Activated CD4-positive, alpha-beta T cell treated with anti-CD3 and anti-CD28 coated beads for 48 hours (primary cell): ENCODE data around the gene CDK5.

Experiments
- DNase-seq: peaks from one replicate; pipeline ENCODE4 v3.0.0-alpha.2; 2020

CDK5 gene

DNA sequence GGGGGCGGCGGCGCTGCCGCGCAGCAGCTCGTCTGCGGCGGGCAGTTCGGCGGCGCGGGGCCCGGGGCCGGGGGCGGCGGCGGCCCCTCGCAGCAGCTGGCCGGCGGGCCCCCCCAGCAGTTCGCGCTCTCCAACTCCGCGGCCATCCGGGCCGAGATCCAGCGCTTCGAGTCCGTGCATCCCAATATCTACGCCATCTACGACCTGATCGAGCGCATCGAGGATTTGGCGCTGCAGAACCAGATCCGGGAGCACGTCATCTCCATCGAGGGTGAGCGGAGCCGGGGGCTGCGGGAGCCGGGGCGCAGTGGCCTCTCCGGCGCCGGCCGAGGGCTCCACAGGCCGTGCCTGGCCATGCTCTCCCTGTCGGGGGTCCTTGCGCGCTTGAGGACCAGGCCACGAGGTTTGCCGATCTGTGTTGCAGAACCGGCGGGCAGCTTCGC is 29.1 kb upstream of the CDK5 start:
- peak; percentile 54 for DNase-seq

DNA sequence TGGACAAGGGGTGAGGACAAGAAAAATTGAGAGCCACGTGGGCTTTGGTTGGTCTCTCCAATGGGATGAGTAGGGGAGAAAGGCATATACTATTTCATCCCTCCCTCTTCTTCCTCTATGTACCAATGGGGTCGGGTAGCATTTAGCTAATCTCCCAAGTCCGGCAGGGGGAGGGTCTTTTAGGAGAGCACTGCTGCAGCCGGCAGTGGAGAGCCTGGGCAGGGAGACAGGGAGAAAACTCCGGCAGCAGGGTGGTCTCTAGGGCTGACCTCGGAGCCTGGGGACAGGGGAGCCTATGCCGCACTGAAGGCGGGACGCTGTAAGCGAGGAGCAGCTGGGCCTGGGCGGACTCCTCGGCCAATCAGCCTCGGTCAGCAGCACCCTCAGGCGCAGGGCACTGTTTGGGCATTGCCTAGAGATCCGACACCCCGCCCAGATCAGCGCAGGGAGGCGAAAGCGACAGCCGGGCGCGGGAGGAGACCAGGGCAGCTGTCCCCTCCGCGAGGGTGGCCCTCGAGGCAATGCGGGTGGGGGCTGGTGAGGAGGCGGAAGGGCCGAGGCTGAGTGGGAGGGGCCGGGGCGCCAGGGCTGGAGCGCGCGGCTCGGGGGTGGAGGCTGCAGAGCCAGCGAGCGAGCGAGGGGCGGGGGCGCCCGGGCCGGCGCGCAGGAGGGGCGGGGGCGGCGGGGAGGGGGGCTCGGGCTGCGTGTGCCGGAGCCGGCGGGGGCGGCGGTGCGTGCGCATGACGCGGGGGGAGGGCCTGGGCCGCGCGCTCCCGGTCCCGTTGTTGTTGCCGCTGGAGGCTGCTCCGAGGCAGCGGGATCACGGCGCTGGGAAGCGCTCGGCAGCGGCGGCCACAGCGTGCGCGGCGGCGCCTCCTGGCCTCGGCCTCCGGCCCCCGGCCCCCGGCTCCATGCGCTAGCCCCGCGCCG is 28.3 kb upstream of the CDK5 start, which contains the start of gene AGAP3:
Gene AGAP3 (plus strand): TSS at position 785 of the 930 bp plus-strand sequence. CDS start 267 bp downstream, outside the sequence.
- peak; percentile 62 for DNase-seq

DNA sequence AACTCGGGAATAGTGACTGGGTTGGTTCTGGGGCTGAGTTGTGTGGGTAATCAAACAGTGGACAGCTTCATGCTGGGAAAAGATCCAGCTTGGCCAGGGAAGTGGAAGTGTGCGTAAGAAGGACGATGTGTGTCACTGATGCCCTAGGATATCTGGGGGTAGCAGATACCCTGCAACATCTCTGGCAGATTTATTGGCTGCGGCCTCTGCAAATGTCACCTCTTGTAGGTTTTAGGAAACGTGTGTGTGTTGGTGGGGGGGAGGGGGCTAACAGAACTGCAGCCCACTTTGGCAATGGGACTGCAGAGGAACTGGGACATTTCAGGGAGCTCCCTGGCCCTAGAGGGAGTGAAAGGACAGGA is 27.6 kb upstream of the CDK5 start:
- DNase-seq = no peak

DNA sequence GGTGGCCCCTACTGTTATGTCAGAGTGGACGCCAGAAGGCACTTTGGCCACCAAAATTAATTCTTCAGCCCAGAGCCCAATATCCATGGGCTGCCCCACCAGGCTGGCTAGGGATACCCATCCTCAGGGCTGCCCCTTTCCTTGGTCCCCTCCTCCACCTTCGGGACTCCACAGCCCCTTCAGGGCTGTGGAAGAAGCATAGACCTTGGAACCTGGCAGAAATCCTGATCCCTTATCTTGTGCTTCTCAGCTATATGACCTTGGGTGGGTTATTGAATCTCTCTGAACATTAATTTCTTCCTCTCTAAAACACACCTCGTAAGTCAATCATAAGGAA is 26.1 kb upstream of the CDK5 start:
- no peak for DNase-seq

DNA sequence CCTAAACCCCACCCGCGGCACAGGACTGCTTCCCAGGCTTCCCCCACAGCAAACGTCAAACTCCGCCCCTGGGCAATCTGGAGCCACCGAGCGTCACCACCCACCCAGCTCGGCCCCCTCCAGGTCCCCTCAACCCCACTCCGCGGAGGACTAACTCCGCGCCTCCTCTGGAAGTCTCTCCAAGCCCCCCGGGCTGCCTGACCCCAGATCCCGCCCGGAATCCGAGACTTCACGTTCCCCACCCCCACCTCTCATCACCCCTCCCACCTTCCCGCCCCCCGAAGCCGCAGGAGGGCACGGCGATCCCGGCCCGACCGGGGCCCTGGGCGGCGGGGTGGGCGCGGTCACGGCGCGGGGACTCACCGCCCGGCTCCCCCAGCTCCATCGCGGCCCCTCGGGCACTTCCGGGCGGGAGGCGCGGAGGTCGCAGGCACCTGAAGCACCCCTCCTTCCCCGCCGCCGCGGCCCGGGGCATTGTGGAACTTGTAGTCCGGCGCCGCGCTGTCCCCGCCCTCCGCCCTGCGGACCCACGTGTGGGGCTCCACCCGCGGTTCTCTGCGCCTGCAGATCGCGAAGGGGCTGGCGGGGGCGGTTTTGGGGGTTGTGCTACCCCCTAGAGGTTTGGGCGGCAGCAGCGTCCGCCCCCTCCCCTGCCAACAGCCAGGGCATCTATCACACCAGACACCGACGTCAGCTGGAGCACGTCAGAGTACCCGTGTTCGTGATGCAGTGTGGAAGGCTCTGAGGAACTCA is 25.6 kb upstream of the CDK5 start, which contains the start of gene TMUB1:
Gene TMUB1 (minus strand): TSS at position 423 of the 753 bp plus-strand sequence. CDS start 930 bp downstream, outside the sequence.
- peak; percentile 88 for DNase-seq

DNA sequence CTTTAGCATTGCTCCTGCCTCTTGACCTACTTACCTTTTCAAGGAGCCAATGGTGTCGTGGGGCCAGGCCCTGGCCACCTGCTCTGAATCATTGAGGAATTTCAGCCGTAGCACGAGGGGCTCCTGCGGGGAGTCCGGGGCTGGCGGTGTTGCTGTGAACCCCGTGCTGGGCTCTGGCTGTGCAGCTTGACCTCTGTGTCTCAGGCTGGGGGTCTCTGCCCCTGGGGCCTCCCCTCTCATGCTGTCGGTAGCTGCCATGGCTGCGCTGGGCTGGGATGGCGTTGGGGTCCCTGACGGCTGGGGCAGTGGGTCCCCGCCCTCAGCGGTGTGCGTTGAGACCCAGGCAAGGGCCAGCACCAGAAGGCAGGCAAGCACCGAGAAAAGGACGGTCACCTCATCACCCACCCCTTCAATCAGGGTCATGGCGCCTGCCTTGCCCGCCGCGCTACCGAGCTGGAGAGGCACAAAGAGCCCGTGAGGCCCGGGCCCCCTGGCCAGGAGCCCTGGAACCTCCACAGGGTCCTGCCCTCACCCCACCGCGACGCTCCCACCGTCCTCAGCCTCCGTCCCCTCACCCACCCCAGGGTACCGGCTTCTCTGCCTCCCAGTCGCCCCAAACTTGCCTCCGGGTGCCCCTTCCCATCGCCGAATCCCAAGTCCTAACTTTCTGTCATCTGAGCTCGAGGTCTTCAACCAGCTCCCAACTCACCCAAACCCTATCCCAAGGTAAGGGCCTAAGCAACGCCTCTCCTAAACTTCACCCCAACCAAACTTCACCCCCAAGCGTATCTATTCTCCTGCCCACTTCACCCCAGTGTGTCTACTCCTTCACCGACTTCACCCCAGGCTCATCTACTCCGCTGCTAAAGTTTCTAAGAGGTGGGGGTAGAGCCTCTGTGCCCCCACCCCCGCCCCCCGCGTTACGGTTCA is 24.7 kb upstream of the CDK5 start:
- DNase-seq = no peak

DNA sequence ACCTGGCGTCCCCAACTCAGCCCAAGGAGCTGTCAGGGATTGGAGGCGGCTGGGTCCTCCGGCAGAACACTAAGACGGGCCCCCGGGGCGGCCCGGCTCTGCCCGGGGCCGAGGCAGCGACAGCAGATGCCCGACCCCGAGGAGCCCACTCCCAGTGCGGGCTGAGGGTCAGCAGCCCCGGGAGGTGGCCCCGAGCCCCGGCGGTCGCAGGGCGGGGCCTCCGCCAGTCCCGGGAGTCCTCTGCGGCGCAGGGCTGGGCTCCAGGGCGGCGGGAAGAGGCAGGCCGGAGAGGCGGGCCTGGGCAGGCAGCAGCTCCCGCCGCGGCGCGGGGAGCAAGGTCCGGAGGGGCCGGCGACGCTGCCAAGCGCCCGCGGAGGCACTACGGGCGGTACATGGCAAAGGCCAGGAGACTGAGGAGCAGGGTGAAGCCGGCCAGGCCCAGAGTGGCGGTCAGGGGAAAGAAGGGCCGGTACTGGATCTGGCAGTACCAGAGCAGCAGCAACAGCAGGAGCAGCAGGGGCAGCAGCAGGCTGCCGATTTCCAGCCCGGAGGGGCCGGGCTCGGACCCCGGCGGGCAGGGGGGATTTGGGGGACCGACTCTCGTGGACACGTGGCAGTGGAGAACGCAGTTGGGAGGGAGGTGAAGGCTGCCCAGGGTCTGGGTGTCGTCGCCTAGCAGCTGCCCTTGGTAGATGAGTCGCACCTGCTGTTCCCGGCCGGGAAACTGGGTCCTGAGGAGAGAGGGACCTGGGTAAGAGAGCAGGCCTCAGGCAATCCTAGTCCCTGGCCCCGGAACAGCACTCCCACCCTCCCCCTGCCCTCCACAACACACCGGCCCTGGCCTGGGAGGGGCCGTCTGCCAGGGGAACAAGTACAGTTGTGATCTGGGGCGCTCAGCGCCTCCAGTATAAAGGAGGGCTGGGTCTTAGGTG is 23.7 kb upstream of the CDK5 start:
- no peak for DNase-seq

DNA sequence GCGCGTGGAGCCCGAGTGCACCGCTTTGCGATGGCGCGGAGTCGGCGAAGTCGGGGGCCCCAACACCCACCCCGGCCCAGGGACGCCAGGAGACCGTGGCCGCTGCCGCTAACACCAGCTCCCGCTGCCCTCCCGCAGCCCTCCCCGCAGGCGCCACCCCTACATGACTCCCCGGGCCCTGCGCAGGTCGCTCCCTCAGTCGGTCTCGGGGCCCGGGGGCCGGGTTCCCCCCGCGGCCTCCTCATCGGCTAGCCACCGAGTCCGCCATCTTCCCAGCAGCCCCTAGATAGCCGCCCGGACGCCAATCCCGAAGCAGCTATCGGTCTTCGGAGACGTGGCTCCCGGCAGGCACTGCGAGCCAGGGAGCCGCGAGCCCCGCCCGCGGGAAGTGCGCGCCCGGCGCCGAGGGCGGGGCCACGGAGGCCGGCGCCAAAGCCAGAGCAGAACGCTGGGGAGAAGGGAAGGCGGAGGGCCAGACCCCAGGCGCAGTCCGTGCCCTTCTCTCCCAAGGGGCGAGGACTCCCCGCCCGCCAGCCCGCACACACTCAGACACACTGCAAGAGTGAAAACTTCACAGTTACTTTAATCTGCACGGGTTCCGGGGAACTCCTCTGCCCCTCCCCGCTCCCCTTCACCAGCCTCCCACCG is 22.9 kb upstream of the CDK5 start, which contains the start of gene FASTK:
Gene FASTK (minus strand): TSS at position 288 of the 648 bp plus-strand sequence. CDS start 43 bp downstream, at position 245.
- DNase-seq = peak; percentile 92

DNA sequence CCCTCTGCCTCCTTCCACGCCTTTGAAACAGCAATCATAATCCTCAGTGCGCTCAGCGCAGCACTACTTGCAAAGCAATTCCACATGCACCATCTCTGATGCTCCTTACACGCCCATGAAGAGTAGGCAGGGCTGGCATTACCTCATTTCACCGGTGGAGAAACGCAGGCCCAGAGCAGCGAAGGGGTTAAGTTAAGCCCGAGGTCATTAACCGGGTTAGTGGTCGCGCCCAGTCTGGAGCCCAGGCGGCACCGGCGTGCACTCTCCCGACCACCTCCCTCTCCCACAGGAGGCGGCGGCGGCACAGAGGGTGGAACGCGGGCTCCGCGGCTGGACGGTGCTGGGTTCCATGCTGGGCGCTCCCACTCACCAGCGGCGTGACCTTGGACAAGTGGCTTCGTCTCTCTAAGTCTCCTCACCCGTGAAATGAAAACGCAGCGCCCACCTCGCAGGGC is 22.4 kb upstream of the CDK5 start:
- DNase-seq = peak; percentile 40

DNA sequence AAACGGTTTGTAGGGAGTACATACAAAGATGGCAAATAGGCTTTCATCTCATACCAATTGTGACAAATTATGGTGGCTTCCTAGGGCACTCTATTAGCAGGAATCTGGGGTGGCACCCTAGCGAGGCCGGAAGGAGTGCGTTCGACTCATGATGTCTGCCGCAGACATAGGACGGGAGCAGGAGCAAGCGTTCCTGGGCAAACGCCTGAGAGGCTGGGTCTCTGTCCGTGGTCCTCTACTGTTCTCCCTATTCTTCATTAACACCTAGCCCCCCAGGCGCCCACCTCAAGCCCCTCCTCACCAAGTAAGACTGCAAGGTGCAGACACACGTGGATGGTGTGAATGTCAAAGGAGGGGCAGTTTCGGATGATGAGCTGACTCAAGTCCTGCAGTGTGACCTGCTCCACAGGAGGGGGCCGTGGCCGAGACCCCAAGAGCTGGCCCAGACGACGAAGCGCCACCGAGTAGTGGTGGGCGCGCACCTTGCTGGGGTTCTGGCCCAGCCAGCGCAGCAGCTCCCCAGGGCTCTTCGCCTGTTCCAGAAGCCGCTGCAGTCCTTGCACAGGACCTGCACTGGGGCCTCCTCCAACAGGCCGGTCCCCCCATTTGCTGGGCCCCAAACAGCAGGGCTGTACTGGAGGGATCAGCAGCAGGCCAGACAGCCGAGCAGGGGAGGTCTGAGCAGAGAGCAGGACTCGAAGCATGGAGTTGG is 21.7 kb upstream of the CDK5 start:
- no peak for DNase-seq

DNA sequence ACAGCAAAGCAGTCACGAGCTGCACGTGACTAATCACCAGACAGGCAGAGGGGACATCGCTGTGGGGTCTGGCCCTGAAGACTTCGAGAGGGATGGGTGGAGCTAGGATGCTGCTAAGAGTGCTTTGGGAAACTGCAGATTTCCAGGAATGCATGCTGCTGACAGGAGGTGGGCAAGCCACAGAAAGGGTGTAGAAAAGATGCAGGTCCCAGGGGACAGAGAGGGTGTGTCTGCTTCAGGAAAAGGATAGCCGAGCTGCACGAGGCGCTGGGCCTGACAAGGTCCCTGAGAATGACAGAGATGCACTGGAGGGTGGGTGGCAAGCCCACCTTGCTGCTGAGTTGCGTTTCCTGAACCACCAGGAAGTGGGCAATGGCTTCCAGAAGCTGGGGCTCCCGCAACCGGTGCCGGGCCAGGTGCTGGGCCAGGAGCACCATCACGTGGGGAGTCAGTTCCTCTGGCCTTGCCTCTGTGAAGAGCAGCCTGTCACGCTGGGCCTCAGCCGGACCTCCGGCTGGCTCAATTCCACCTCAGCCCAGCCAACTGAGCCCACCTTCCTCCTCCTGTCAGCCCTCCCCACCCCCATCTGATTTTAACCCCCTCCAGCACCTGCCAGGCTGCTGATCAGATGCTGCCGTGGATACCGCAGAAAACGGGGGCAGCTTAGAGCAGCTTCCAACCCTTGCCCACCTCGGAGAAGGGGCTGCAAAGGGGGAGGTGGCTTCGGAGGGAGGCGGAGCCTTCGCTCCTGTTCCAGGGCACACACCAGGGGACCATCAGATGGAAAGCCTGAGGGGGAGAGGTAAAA is 20.7 kb upstream of the CDK5 start:
- no peak for DNase-seq

DNA sequence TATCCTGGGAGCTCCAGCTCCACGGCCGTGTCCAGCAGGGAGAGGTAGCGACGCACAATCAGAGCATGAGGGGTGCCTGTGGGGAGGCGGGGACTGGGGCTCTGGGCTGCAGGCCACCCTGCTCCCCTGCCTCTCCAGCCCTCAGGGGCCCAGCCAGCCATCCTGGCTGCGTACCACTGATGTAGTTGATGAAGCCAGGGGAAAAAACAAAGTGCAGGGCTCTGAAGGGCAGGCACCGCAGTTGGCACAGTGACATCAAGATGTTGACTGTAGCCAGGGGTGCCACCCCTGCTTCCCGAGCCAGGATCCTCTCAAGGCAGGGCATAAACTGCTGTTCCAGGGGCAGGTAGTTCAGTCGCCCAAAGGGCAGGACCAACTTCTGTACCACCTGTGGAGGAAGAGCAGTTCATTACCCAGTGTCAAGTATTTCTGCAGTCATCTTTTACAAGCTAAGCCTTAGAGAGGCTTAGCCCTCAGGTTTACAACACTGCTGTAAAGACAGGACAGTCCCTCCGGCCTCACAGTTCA is 20.1 kb upstream of the CDK5 start:
- no peak for DNase-seq

DNA sequence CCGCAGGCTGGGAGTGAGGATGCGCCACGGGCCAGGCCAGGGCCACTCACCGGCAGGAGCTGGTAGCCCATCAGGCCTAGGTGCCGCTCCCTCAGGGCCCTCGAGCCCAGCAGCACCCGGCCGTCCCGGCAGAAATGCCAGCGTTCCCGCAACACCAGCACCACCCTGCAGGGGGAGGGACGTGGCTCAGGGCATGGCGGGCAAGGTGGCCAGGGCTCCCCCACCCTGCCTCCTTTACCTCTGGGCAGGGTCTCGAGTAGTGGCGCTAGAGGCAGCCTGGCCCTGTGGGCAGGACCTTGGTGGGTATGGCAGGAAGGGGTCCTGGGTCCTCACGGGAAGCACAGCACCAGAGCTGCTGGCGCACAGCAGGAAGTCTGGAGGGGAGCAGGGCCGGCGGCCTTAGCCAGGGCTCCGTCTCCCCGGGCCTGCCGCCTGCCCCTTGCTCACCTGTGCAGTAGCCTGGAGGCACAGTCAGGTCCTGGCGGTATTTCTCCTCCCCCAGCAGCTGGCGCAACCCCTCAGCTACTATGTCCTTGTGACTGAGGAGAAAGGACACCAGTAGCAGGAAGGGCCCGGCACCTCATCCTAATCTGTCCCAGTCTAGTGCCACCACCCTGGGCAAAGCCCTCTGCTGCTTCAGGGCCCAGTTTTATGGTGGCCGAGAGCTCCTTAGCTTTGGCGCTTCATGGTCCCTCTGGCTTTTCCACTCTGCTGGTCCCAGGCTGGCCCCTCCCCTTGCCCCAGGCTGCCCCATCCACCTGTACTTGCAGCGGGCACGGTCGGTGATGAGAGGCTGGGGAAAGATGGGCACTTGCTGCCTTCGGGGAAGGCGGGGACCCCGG is 19.4 kb upstream of the CDK5 start:
- peak; percentile 52 for DNase-seq

DNA sequence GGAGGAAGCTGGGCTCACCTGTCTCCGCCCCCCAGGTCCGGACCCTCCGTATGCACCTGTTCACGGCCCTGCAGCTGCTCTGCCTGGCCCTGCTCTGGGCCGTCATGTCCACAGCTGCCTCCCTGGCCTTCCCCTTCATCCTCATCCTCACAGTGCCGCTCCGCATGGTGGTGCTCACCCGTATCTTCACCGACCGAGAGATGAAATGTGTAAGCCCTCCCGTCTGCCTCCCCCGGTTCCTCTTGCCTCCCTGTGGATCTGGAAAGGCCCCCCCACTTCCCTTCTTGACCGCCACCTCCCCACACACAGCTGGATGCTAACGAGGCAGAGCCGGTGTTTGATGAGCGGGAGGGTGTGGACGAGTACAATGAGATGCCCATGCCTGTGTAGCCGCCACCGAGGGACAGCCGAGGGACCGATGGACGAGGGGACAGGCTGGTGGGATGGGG is 18.3 kb upstream of the CDK5 start:
- no peak for DNase-seq

DNA sequence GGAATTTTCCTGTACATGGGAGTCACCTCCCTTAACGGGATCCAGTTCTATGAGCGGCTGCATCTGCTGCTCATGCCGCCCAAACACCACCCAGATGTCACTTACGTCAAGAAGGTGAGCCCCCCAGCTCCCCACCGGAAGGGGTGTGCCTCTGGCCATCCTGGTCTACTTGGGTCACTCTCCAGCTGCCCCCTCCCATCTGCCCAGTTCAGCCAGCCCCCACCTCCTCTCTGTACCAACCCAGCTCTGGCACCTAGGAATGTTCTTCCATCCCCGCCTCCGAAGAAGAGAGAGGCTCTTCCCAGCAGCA is 17.9 kb upstream of the CDK5 start:
- DNase-seq = no peak

DNA sequence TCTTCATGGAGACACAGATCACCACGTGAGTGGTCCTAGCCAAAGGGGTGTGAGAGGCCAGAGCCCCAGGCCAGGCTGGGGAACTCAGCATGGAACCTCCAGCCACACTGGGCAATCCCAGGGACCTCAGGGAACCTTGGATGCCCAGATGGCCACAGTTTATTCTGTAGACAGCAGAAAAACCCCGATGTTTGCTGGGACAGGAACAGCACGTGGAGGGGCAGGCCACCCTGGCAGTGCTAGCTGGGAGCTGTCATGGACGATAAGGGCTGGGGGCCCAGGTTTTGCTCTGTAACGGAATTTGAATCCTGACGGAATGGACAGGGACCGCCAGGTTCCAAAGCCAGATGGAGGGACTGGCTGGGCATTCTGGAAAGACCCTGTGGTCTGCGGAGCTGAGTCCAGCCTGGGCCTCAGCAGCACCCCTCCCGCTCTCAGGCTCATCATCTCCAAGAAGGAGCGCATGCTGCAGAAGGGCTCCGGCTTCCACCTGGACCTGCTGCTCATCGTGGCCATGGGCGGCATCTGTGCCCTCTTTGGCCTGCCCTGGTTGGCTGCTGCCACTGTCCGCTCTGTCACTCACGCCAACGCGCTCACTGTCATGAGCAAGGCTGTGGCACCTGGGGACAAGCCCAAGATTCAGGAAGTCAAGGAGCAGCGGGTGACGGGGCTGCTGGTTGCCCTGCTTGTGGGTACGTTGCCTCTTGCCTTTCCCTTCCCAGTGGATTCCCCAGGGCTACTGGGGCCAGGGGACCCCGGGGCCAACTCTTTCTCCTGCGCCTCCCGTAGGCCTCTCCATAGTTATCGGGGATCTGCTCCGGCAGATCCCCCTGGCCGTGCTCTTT is 17.3 kb upstream of the CDK5 start:
- DNase-seq = no peak

DNA sequence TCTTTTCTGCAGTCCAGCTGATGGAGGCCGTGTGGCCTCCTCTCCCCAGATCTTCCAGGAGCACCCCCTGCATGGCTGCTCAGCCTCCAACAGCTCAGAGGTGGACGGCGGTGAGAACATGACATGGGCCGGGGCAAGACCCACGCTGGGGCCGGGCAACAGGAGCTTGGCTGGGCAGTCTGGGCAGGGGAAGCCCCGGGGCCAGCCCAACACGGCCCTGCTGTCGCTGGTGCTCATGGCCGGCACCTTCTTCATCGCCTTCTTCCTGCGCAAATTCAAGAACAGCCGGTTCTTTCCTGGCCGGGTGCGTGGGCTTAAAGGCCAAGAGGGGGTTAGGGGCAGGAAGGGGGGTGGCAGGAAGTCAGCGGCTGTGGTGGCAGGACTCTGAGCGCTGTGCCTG is 16.3 kb upstream of the CDK5 start:
- DNase-seq = no peak
